D721Med (cell line): ENCODE measurements around the gene FOXF1.

Experiments used
- DNase-seq: peaks from one replicate; pipeline ENCODE4 v3.0.0; 2011; ENCODE audit warnings: low spot score; ENCODE audit not compliant: insufficient read length
- FAIRE-seq: peaks from 2 replicates; lab custom pipeline; 2011; peaks lifted over from hg19 to GRCh38; lab: Jason Lieb, UNC
- TF ChIP-seq, protein P1 (sequence below): IDR thresholded peaks from 2 replicates; pipeline ENCODE4 v1.5.1; 2012; ENCODE audit warnings: mild to moderate bottlenecking, control low read depth; ENCODE audit not compliant: insufficient read depth; ENCODE audit errors: missing control alignments

The FOXF1 gene

DNA sequence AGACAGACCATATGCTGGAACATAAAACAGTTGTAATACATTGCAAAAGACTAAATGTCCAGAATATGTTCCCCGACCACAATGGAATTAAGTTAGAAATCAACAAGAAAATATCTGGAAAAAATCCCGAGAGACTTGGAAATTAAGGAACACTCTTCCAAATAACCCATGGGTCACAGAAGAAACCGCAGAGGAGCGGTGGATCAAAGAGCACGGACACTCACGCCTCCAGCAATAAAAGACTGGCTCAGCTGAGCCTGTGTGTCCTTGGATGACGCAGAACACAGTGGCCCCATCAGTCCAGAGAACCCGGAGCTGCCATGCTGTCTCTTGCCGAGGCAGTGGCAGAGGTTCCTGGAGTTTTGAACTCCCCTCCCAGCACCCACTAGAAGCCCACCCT is 30.9 kb upstream of the FOXF1 start:
- DNase-seq (no peak), FAIRE-seq (no peak)
- TF ChIP-seq, protein P1, sequence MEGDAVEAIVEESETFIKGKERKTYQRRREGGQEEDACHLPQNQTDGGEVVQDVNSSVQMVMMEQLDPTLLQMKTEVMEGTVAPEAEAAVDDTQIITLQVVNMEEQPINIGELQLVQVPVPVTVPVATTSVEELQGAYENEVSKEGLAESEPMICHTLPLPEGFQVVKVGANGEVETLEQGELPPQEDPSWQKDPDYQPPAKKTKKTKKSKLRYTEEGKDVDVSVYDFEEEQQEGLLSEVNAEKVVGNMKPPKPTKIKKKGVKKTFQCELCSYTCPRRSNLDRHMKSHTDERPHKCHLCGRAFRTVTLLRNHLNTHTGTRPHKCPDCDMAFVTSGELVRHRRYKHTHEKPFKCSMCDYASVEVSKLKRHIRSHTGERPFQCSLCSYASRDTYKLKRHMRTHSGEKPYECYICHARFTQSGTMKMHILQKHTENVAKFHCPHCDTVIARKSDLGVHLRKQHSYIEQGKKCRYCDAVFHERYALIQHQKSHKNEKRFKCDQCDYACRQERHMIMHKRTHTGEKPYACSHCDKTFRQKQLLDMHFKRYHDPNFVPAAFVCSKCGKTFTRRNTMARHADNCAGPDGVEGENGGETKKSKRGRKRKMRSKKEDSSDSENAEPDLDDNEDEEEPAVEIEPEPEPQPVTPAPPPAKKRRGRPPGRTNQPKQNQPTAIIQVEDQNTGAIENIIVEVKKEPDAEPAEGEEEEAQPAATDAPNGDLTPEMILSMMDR = no peak

DNA sequence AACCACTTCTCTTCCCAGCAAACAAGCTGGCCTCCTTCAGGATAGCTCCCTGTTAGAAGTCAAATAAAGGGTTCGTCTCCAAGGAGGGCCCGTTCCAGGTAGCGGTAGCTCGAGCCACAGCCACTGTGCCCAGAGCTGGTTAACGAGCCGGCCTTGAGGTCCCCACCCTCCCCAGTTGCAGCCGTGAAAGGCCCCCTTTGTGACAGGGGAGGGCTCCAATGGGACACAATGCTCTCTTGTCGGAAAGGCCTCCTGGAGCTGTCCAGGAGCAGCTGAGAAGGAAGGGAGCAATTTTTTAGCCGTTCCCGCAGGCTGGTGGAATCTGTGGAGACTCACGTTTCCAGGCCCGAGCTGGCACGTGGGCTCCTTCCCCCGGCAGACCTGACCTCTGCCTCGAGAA is 29.9 kb upstream of the FOXF1 start:
- TF ChIP-seq, protein P1 = no peak
- no peak for DNase-seq
- FAIRE-seq = no peak

DNA sequence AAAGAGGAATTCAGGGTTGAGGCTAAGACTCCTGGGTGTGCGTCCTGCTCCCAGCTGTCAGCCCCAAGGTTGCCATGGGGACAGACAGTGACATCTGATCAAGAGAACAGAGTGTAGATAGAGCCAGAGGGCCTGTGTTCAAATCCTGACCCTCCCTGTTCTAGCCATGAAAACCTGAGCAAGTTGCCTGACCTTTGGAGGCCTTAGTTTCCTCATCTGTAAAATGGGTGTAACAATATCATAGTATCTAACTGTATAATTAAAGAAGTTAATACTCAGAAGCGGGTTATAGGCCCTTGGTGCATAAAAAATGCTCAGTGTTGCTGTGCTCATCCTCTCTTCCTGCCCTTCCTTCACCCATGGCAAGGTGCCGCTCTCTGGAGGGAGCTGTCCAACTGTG is 28.7 kb upstream of the FOXF1 start:
- TF ChIP-seq, protein P1 = no peak
- FAIRE-seq (no peak), DNase-seq (no peak)

DNA sequence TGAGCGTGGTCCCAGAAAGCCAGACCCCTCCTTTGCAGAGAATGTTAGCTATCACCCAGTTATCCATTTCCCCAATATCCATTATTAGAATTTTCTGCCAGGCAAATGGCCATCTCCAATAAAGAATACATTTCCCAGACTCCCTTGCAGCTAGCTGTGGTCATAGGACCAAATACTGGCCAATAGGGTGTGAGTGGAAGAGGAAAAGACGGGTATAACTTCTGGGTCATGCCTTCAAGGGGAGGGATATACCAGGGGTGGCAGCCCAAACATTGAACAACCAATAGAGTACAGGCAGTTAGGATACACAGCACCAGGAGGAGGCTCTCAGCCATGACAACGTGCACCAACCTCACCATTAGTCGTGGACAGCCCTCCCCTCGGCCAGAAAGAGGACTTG is 26.1 kb upstream of the FOXF1 start:
- TF ChIP-seq, protein P1 = no peak
- DNase-seq (no peak), FAIRE-seq (no peak)

DNA sequence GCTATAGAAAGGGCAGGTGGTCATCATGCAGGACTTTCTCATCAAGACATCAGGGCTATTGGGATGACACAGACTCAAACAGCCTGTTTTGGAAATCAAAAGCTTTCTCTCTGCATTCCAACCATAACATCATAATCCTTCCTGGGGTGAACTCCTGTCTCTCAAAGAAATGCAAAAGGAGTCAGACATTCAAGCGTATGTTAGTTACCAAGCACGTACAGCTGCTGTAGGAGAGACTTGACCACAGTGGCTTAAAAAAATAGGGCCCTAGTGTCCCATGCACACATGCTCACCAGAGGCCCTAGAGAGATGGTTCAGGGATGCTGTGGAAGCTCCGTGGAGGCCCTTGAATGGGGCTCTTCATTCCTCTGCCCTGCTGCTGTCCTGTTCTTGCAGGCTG is 24.6 kb upstream of the FOXF1 start:
- DNase-seq = no peak
- FAIRE-seq = no peak
- TF ChIP-seq, protein P1 = no peak

DNA sequence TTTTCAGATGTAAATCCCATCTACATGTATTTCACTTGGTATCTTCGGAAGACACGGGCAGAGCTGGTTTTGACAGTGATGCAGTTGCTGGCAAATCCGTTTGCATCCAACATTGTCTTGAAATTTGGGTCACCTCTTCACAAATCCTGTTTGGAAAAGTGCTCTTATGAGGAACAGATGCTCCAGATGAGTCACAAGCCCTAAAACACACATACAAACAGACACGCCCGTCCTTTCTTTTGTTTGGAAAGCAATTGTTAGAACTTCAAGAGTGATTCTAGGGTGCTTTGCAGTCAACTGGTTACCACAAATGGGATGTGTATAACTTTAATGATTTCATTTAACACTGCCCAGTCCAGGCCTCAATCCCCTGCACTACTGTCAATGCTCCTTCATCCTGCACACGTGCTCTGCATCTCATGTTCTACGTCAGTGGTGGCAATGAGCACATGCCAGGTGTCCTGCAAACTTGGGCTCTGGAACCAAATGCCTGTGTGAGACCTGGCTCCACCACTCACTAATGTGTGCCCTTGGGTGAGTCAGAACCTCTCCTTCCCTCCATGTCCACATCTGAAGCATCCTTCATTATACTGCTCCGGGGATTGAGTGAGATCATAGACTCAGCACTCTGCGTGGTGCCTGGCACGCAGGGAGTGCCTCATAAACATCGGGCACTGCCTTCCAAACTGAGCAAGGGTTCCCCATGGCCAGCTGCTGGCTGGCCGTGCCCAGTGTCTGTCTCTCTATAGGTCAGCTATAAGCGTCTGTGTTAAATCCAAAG is 19.3 kb upstream of the FOXF1 start:
- TF ChIP-seq, protein P1 = no peak
- no peak for FAIRE-seq
- DNase-seq = no peak

DNA sequence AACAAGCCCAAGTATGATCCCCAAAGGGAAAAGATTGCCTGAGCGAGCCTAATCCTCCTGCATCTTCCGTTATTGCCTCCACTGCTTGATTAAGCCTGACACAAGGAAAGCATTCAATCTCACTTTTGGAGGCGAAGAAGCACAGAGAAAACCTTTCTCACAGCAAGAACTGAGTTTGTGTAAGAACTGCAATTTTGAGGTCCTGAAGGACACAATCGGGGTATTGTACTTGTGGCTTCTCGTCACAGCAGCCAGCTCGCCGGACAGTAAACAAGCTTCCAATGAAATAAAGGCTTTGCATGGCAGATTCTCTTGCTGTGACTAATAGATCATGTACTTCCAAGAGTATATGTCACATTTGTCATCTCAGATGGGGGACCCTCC is 18.7 kb upstream of the FOXF1 start:
- no peak for DNase-seq
- TF ChIP-seq, protein P1 = no peak
- FAIRE-seq = no peak
